Stimulated activated CD8-positive, alpha-beta memory T cell treated with anti-CD3 and anti-CD28 coated beads, Interleukin-2, amount 100 ng/mL, for 1 hour (primary cell): ENCODE data around the gene TBC1D22A.
A peak's percentile ranks its signal among the peaks of the same experiment; 100 is the strongest.
"Not testable (repeated sequence)": the region's sequence is repeated elsewhere in the genome, so short reads cannot be mapped to it uniquely, and the experiment has no call there.

Experiments
- DNase-seq, 2 donors: peaks; one replicate each; pipeline ENCODE4 v3.0.0-alpha.2; 2020; ENCODE audit warnings: low read depth in 2 of 2

The TBC1D22A gene

DNA sequence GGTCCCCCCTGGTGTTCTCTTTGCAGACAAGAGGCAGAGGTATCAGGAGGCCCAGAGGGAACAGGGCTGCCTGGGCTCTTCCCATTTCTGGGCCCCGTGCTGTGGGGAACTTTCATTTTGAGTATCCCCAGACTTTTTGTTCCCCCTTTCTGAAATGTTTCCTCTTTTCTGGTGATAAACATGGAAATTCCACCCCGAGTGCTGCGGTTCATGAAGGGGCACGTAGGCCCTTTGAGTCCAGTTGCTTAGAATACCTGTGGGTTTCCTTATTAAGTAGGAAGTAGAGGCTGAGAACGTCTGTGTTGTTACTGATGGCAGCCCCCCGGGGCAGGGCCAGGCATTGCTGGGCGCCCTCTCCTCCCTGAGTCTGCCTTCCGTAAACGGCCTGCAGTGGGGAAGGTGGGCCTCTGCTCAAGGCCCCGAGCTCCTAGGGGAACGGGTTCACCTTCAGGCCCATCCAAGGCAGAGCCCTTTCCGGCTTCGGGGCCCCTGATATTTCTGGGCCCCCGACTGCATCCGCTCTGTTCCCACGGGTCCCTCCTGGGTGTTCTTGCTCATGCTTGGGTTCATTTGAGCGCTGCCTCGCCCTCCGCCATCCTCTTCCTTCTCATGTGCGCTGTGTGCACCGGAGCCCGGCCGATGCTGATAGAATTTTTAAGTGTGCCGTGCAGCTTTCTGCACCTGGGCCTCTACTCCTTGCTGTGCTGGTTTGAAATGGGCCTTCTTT, 12.0 kb downstream of the TBC1D22A start:
- DNase-seq = no peak

DNA sequence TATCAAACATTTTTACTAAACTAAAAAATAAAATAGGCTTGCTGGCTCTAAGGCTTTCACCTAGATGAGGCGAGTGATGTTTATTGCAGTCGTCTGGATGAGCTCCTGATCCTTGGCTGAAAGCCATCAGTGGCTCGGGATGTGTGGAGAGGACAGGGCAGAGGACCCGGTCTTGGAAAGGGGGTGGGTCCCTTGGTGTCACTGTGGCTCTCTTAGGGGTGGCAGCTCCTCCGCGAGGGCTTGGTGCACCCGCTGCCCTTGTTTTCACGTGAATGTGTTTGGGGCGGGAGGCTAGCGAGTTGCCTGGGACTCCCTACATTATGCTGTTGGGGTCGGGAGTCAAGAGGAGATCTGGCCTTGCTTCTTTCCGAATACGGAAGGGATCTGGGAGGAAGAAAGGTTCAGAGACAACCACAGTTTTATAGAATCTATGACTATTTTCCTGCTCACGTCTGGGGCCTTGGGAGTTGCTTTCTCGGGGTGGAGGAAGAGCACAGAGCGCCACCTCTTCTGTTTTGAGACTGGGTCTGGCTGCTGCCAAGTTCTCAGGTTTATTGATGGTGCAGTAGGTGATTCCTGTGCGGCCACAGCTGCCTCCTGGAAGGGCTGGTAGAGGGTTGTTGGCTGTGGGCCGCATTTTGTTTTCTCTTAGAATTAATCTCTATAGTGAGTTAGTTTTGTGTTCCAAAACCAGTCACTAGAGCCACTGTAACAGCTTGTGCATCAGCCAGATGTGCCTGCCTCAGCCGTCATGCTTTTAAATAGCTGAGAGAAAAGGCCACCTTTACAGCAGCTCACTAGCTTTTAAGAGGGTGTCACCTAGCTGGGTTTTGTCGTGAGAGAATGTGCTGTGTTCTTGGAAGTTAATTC, 12.8 kb downstream of the TBC1D22A start:
- DNase-seq = no peak

DNA sequence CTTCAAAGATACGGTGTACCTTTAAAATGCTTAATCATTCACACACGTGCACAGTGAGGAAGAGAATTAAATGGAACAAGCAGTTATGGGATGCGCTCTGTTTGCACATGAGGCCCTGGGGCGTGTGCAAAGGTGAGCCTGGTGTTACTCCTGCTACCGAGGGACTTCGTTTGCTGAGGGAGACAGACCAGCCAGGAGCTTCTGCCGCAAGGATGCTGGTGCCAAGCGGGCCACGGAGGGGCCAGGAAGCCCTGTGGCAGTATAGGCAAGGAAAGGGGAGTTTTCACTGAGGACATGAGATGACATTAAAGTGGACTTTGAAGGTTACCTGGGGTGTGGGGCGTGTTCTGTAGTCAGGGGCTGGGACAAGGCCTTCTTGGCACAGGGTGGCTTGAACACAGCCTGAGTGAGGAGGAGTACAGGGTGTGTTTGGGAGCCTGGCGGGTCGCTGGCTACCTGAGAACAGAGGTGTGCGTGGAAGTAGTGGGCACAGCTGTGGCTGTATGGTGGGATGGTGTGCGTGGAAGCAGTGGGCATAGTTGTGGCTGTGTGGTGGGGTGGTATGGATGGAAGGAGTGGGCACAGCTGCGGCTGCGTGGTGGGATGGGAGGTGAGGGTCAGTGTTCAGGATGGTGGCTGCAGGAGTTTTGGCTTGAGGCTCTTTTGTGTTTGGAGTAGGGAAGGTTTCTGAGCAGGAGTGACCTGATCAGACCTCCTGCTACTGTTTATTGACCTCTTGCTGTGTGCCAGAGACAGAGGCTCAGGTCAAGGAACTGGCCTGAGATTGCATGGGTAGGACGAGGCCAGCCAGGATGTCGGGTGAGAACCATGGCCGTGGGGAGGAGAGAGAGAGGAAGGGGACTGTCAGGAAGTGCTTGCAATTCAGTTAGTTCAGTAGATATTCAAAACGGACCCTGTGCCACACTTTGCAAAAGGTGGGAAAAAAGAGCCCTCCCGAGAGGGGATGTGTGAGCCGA, 13.7 kb downstream of the TBC1D22A start:
- DNase-seq = no peak

DNA sequence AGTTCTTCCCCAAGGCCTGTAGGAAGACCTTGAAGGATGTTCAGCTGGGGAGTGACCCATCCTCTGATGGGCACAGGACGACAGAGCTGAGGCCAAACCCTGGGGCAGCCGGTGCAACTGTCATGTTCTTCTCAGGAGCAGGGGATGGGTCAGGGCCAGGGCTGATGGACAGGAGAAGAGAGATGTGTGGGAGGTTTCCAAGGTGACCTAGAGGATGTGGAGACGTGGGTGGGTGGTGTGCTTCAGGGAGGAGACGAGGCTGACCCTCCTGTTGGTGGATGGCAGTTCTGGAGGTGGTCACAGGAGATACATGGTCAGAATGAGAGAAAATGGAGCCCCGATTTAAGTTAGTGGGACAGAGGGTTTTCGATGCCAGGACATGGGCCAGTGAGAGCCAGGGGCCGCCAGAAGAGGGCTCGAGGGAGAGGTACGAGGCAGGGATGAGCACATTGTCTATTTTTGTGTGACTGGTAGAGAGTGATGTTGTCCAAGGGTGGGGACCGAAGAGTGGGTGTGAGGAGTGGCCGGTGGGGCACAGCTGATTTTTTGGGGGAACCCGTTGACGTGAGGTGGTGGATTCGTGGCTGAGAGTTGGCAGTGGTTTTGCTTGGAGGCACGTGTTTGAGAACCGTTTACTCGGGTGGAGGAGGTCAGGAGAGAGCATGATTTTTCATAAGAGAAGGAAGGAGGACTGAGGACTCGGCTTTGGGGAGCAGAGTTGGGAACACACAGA, 14.6 kb downstream of the TBC1D22A start:
- no peak for DNase-seq

DNA sequence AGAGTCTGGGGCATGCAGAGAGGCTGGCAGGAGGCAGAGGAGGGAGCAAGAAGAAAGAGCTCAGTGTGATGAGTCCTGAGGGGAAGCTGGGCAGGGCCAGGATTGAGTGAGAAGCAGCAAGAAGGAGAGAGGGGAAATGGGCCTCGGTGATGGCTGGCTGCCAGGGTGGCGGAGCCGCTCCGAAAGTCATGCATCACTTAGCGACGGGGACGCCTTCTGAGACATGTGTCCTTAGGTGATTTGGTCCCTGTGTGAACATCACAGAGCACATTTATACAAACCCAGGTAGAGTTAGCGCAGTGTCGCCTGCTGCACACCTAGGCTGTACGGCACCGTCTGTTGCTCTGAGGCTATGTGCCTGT, 15.1 kb downstream of the TBC1D22A start:
- no peak for DNase-seq

DNA sequence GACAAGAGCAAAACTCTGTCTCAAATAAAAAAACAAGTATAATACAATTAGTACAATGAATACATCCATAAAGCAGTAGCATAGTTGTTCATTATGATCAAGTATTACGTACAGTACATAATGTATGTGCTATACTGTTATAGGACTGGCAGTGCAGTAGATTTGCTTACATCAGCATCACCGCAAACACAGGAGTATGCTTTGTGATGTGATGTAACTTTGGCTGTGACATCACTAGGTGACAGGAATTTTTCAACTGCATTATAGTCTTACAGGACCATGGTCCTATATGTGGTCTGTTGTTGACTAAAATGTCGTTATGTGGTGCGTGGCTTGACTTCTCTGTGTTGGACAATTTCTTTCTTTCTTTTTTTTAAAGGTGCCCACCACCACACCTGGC, 16.6 kb downstream of the TBC1D22A start:
- DNase-seq = no peak

DNA sequence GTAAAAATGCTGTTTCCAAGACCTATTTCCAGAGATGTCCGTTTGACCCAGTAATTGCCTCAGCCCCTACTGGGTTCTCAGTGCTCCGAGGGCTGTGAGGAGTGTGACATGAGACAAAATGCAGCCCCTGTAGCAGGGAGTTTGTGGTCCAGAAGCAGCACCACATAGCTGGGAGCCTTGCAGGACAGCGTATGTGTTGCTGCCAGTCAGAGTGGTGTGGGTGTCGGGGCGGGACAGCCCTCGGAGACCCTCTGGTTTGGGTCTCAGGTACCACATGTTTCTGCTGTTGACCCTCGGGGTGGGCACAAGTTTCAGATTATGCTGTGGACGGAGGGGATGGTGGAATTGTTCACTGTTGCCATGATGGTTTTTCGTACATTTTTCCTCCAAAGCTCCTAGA, 17.2 kb downstream of the TBC1D22A start:
- no peak for DNase-seq

DNA sequence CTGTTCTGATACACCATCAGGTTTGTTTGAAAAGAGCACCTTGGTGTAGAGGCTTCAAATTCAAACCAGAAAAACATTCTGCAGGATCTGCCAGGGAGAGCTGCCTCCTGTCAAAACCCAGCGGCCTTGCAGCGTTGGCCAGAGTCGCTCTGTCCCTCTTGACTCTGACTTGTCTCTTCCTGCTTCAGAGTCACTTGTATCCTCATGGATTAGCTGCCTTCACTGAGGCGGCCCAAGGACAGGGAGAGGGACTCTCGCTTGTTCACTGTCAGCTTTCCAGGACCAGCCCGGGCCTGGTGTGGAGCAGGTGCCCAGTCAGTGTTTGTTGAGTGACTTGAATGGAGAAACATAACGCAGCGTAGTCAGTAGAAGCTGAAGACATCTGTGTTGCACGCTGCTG, 18.0 kb downstream of the TBC1D22A start:
- DNase-seq = no peak

DNA sequence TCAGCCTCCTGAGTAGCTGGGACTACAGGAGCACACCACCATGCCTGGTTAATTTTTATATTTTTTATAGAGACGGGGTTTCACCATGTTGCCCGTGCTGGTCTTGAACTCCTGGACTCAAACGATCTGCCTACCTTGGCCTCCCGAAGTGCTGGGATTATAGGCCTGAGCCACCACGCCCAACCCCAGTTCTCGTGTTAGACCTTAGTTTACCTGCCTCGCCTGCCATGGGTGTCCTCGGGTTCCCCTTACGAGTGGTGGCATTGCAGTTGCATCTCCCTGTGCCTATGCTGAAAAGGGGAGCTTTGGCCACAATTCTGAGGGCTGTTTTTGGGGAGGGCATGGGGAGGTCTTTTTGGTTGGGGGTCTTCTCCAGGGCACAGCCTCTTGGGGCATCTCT, 18.8 kb downstream of the TBC1D22A start:
- DNase-seq = no peak

DNA sequence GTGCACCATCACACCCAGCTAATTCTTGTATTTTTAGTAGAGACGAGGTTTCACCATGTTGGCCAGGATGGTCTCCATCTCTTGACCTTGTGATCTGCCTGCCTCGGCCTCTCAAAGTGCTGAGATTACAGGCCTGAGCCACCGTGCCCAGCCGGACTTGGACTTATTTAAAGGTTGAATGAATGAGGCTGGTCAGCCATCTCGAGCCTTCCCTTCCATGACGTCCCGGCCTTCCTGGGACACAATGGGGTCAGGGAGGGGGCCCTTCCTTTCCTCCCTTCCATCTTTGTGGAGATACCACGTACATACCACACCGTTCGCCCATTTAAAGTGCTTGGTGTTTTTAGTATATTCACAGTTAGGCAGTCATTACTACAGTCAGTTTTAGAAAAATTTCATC, 19.8 kb downstream of the TBC1D22A start:
- not testable (repeated sequence) for DNase-seq

DNA sequence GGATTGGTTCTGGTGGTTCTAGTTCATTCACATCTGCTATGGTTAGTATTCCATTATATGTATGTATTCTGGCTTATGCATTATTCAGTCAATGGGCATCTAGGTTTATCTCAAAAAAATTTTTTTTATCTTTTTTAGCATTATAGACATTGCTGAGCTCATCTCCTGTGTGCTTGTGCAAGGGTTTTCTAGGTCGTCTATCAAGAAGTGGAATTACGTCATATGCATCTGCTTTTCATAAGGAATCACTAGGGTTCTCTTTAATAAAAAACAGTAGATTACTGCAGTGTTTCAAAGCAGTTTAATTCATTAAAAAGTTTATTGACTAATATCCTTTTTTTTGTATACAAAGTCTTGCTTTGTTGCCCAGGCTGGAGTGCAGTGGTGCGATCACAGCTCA, 21.3 kb downstream of the TBC1D22A start:
- no peak for DNase-seq

DNA sequence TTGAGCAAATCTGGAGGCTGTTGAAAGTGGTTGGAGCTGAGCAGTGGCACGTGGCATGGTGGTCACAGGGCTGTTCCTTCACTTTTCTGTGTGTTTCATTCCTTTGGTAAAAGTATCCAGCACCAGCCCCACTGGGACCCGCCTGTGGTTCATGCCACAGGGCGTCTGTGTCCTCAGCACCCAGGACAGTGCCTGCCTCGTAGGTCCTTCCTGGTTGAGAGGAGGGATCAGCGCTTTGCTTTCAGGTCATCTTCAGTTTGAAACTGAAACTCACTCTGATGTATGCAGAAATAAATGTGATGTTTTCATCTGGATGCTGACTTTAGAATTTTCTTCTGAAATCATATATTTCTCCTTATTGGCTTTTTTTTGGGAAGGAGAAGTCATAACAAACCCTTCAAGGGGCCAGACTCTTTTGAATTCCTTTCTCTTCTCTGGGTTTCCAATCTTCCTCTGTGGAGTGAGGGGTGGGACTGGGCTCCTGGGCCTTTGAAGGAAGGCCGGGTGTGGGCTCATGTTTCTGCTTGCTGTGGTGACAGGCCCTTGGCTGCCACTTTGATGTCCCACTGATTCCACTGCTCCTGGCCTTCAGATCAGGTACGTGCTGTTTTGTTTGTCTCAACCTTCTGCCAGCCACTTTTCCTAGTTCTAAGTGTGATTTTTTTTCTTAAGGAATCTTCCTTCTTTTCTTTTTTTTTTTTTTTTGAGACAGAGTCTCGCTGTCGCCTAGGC, 26.2 kb downstream of the TBC1D22A start:
- DNase-seq = no peak

DNA sequence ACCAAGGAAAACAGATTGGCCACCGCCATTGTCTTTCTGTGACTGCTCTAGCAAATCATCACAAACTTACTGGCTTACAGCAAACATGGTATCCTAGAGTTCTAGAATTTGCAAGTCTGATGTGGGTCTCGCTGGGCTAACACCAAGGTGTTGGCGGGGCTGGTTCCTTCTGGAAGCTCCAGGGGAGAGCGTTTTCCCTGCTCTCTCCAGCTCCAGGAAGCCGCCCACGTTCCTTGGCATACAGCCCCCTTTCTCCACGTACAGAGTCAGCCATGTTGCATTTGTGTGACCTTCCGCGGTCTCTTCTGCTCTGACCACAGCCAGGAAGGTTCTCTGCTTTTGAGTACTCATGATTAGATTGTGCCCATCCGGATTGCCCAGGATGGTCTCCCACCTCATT, 27.5 kb downstream of the TBC1D22A start:
- no peak for DNase-seq

DNA sequence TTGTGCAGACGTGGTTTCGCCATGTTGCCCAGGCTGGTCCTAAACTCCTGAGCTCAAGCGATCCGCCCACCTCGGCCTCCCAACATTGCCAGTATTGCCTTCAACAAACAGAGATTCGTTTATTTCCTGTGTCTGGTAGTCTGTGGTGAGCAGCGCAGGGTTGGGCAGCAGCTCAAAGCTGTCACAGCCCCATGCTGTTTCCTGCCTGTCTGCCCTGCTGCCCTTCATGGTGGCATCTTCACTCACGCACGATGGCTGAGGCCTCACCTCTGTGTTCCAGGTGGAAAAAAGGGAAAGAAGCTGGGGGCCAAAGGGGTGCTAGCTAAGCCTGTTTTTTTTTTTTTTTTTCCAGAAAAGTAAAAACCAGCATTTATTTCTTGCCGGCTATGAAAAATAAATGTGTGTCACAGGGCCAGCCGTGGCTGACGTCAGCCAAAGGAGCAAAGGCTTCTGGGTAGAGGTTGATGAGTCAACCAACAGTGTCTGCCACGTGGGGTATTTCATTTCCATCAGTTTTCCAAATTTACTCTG, 28.8 kb downstream of the TBC1D22A start:
- peak; percentile 58 to 61 for DNase-seq

DNA sequence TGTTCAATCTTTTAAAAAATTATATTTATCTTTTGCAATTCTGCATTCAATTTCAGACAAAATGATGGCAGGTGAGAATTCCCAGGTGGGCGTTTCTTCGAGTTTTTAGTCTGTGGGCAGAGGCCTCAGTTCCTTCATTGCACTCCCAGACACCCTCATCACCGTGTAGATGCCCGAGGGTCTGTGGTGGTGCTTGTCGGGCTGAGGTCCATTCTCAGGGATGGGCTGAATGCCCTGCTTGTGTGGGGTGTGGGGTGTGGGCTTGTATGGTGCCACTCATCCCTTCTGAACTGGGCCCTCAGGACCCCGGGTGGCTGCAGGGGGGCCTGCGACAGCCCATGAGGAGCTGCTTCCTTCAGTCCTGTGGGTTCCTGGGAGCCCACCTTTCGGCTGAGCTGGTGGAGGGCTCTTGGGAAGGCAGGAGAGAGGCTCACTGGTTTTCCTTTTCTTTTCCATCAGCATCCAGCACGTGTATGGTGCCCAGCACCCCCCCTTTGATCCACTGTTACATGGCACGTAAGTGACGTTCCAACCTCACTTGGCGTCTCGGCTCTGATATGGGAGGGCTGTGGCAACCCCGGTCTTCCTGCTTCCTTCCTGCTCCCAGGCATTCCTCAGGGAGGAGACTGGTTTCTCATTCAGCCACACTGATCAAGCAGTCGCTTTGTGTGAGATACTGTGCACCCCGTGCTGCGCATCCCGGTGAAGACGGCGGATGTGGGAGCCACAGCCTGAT, 29.8 kb downstream of the TBC1D22A start:
- no peak for DNase-seq

DNA sequence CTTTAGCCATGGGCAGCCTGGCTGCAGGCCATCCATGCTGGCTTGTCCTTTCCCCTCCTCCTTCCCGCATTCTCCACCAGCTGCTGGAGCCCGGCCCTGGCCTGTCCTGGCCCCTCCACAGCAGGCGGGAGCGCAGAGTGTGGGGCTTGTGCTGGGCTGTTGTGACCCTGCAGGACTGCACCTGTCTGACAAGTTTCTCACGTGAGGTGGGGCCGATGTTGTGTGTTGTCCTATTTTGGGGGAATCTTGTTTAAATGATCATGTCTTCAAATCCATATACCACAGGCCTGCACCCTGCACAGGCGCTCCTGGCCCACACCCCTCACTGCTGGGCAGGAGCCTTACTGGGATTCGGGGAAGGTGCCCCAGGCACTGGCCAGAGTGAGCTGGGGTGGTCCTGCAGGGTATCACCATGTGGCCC, 30.4 kb downstream of the TBC1D22A start:
- DNase-seq = no peak

DNA sequence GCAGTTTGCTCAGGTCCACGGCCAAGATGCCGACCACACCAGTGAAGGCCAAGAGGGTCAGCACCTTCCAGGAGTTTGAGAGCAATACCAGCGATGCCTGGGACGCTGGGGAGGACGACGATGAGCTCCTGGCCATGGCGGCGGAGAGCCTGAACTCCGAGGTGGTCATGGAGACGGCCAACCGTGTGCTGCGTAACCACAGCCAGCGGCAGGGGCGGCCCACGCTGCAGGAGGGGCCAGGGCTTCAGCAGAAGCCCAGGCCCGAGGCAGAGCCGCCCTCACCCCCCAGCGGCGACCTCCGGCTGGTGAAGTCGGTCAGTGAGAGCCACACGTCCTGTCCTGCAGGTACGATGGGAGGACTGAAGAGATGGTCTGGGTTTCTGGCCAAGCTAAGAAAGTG, 31.0 kb downstream of the TBC1D22A start:
- DNase-seq = no peak

DNA sequence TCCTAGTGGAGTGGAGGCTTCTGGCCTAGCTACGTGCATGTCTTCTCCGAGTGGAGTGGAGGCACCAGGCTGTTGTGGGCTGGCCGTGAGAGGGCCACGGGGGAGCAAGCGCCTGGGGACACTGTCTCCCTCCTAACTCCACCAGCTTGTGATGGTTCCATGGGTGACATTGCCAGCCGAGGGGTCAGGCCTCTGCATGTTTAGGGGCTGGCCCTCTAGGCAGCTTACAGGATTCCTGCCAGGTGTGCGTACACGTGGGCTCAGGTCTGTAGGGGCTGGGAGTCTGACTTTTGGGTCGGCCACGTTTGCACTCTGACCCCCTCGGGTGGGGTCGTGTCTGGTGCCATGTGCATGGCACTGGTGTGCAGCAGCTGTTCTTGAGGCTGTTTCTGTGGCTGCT, 31.6 kb downstream of the TBC1D22A start:
- no peak for DNase-seq

DNA sequence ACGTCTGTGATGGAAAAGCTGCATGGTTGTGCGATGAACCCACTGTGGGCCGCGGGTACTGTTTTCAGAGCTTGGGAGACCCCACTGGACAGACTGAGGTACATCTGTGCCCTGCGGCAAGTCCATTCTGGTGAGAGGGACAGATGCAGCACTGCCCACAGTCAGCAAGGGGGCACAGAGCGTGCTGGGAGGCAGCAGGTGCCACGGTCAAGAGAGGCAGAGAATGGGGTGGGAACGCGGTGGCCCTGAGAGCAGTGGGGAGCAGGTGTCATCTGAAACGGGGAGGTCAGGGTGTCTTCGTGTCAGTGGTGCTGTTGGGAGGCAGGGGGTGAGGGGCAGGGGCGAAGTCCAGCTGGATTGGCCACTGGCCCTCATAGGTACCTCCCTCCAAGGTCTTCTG, 32.0 kb downstream of the TBC1D22A start:
- no peak for DNase-seq

DNA sequence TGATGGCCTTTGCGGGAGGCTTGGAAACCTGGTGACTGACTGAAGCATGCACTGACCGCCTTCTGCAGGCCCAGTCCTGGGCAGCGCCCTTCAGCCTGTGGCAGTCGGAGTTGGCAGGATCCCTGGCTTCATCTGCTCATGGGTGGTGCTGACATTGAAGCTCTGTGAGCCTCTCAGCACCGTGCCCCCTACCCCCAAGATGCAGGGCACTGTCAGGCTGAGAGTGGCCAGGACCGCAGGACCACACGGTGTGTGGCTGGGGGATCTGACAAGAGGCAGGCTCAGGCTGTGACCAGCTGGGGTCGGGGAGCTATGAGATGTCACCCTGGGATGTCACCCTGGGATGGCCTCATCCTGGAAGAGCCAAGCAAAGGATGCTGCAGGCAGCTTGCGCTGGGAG, 32.7 kb downstream of the TBC1D22A start:
- DNase-seq = no peak
